HG02970 (cell line): Measurements from ENCODE around the gene ZNF814.
A peak's percentile ranks its signal among the peaks of the same experiment; 100 is the strongest.
"Not testable (repeated sequence)": the region's sequence is repeated elsewhere in the genome, so short reads cannot be mapped to it uniquely, and the experiment has no call there.

ENCODE experiments used
- ATAC-seq: cut with Tn5 transposase; IDR thresholded peaks from one replicate; pipeline ENCODE4 v1.9.1; 2021; ENCODE audit warnings: mild to moderate bottlenecking, moderate library complexity, moderate number of reproducible peaks; ENCODE audit not compliant: unreplicated experiment, low FRiP score

Gene ZNF814

DNA sequence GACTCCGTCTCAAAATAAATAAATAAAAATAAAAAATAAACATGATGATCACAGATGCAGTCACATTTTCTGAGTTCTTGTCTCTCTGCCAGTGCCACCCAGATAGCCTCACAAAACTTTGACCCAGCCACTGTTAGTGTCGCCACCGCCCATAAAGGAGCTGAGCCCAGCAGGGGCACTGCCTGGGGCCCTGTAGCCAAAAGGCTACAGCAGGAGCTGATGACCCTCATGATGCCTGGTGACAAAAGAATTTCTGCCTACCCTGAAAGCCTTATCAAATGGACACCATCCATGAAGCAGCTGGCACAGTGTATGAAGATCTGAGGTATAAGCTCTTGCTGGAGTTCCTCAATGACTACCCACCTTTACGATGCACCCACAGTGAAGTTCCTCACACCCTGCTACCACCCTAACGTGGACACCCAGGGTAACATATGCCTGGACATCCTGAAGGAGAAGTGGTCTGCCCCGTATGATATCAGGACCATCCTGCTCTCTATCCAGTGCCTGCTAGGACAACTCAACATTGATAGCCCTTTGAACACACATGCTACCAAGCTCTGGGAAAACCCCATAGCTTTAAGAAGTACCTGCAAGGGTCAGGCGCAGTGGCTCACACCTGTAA, 20.9 kb downstream of the ZNF814 start:
- ATAC-seq: no peak

DNA sequence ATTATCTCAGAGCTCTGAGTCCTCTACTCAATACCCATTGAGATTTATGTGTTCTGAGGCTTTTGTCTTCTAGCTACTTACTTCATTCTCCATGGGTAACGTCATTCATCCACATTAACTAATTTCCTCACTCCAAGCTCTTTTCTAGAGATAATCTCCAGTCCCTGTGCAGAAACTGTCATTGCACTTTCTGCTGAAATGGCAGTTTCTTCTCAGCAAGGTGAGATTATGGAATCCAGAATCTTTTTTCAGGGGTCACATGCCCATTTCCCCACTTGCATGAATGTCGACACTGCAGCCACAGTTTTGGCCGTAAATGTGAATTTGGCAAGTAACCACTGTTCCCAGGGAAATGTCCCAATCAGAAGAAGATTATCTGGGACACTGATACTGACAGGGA, 26.5 kb downstream of the ZNF814 start:
- not testable (repeated sequence) for ATAC-seq

DNA sequence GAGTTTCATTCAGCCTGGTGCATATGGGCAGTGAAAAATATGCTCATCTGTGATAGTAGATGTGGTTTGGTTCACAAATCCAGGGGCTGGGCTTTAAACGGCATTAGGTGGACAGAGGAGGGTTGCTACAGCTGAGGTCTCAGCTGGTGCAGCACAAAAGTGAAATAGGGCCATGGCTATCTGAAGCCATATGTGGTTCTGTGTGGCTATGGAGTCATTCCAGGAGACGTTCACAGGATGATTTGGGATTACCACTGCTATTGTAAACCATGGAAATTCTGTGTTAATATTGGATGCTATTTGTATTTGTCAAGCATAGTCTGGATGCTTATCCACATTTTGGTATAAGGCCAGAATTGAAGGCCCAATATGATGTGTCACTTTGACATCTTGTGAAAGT, 34.7 kb downstream of the ZNF814 start:
- not testable (repeated sequence) for ATAC-seq

DNA sequence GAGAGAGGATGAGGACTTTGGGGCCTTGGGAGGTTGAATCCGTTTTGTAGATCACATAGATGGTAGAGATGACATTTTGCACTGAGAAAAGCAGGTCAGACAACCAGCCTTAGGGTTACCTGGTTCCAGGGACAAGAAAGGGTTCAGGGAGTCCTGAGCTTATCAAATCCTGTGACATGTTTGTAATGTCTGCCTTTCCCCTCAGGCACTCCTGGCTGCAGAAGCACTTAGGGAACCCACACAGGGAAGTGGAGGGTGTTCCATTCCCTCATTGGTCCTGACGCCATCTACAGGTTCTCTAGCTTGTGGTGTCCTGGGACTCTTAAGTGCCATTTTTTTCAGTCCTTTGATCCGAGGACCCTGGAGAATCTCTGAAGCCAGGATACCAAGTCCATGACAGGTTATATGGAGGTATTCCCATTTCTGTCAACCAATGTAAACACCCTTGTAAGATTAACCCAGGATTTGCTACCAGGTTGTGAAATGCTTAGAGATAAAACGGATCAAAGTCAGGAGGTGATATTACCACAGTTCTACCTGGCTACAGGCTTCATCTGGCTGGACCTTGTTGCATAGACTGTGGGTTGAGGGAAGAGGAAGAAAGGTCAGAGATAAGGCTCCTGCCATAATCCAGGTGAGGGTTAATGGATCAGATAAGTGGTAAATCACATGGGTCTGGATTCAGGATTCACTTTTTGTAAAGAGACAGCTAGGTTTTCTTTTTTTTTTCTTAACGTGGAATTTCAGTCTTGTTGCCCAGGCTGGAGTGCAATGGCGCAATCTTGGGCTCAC, 36.8 kb downstream of the ZNF814 start:
- not testable (repeated sequence) for ATAC-seq

DNA sequence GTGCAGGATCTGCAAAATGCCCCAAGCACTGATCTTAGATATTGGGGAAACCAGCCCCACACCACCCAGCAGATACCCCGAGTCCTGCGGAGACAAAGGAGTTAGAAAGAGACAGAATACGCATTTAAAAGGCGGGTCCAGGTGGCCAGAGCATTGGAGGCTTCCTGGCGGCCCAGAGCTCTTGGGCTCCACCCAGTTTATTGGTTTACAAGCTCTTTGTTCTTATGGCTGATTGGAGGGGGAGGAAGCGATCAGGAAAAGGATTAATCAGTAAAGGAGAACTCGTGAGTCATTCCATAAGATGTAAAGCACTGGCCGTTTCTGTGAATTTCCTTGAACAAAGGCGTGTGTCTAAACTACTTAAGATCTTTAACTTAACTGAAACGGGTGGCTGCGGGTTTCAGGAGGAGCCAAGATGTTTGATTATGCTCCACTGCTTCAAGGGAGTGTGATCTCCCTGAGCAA, 38.3 kb downstream of the ZNF814 start:
- no peak for ATAC-seq

DNA sequence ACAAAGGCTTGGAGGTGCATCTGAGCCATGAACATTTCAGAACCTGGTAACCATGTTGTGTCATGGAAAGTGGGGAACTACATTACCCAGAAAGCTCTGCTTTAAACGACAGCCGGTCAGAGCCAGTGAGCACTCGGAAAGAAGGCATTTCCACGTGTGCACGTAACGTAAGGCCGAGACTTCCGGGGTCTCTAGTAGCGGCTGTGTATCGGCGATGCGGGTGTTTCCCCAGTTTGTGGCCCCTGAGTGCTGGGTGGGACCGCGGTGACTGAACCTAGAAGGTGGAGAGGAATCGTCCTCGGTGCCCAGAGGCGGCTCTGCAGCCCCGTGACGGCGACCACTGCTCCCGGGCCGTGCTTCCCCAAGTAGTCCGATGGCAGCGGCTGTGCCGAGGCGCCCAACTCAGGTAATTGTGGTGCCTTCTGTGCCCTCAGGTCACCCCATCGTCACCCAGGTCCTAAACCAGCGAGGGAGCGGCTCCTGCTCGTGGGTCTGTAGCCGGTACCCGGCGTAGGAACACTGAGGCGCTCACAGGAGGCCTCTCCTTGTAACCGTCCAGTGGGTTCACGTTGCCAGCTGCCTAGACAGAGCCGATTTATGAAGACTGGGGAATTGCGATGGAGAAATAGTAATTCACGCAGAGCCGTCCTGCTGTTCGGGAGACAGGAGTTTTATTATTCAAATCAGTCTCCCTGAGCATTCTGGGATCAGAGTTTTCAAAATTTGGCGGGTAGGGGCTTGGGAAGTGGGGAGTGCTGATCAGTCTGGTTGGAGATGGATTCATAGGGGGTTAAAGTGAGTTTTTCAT, 39.0 kb downstream of the ZNF814 start, which contains the start of gene ZNF587:
ZNF587 (plus strand) TSS at position 194 of the 808 bp plus-strand sequence; CDS start at position 374, 180 bp downstream.
- peak; percentile 92 for ATAC-seq

DNA sequence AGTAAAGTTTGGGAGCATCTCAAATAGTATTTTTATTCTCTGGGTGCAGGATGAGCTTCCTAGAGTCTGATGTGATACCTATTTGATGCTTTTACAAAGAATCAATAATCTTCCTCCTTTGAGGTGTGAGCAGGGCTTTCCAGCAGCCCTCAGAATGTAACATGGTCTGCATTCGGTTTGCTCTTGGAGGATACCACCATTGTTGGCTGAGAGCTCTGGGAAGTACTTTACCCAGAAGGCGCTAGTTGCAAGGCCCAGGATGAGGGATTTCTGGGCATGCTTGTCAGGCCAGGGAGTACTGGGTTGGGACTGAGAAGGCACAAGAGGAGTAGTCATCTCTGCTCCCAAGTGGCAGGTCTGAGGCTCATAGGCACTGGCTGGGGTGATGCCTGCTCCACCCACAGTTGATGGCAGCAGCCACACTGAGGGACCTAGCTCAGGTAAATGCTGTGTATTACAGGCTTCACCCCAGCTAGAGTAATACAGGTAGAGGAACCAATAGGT, 39.6 kb downstream of the ZNF814 start:
- ATAC-seq: peak; percentile 40

DNA sequence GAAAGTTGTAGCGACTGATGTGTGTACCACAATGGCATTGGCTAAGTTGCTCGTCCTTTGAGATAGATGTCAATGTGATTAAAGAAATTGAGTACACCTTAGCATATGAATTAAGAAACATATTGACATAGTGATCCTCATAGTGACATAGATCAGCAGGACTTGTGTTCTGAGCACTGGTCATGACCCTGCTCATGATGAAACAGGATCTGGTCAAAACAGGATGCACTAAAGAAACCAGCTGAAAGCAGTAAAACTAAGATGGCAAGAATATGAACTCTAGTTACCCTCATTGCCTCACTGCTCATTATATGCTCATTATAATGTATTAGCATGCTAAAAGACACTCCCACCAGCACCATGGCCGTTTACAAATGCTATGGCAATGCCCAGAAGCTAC, 41.7 kb downstream of the ZNF814 start:
- not testable (repeated sequence) for ATAC-seq

DNA sequence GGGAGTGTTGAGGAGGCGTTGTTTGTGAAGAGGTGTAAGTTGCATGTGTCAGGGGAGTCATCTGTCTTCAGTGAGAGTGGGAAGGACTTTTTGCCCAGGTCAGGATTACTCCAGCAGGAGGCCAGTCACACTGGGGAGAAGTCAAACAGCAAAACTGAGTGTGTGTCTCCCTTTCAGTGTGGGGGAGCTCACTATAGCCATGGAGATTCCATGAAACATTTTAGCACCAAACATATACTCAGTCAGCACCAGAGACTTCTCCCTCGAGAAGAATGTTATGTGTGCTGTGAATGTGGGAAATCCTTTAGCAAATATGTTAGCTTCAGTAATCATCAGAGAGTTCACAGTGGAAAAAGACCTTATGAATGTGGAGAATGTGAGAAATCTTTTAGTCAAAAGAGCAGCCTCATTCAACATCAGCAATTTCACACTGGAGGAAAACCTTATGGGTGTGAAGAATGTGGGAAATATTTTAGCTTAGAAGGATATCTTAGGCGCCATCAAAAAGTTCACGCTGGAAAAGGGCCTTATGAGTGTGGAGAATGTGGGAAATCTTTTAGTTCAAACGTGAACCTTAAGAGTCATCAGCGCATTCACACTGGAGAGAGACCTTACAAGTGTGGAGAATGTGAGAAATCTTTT, 47.6 kb downstream of the ZNF814 start:
- ATAC-seq: no peak

DNA sequence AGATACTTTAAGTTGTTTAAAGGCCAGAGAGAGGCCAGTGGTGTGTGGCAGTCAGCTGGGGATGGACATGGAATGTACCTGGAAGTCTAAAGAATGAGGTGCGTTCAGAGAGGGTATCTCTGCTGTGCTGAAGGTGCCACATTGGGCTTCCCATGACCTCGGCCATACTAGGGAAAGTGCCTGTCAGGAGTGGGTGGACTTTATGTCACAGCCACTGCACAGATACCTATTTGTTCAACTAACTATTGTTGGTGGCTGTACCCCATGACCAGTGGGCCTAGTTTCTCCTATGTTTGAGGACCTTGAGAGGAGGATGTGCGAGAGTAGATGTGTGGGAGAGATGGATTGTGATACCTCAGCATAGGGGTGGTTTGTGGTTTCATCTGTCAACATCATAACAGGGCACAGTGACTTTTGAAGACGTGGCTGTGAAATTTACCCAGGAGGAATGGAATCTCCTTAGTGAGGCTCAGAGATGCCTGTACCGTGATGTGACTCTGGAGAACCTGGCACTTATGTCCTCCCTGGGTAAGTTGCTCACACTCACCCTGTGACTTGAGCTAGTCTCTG, 50.1 kb downstream of the ZNF814 start:
- not testable (repeated sequence) for ATAC-seq

DNA sequence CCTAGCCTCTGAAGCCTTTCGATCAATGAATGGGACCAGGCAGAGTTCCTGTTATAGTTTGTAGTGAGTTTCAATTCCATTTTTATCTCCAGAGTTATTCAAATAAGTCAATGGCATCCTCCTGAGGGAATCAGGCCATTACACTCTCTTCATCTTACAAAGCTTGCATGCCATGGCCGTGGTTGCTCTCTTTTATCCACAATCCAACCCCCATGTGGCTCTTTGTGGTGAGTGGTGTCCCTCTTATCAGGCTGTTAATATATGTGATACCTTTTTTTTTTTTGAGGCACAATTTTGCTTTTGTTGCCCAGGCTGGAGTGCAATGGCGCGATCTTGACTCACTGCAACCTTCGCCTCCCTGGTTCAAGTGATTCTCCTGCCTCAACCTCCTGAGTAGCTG, 51.8 kb downstream of the ZNF814 start:
- ATAC-seq: not testable (repeated sequence)

DNA sequence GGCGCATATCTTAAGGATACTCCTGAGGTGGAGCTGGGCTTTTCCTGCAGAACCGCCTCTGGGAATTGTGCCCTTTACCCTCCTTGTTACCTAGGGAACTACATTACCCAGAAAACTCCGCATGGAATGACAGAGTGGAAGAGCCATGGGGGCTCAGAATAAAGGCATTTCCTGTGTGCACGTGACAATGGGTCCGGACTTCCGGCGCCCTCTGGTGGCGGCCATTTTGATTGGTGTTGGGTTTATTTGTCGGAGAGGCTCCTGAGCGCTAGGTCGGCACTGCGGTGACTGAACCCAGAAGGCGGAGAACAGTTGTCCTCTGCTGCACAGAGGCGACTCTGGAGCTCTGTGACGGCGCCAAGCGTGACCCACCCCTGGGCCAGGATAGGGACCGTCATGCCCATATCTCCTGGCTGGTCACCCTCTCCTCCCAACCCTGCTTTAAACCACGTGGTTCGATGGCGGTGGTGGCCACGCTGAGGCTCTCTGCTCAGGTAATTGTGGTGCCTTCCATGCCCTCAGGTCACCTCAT, 58.7 kb downstream of the ZNF814 start, which contains the start of gene ZNF587B:
ZNF587B (plus strand) TSS at position 229 of the 532 bp plus-strand sequence; CDS start at position 459, 230 bp downstream.
- no peak for ATAC-seq

DNA sequence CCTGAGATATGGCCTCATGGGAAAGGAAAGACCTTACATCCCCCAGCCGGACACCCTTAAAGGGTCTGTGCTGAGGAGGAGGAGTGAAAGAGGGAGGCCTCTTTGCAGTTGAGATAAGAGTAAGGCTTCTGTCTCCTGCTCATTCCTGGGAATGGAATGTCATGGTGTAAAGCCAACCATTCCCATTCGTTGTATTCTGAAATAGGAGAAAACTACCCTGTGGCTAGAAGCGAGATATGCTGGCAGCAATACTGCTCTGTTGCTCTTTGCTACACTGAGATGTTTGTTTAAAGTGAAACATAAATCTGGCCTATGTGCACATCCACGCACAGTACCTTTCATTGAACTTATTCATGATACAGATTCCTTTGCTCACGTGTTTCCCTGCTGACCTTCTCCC, 59.5 kb downstream of the ZNF814 start:
- no peak for ATAC-seq

DNA sequence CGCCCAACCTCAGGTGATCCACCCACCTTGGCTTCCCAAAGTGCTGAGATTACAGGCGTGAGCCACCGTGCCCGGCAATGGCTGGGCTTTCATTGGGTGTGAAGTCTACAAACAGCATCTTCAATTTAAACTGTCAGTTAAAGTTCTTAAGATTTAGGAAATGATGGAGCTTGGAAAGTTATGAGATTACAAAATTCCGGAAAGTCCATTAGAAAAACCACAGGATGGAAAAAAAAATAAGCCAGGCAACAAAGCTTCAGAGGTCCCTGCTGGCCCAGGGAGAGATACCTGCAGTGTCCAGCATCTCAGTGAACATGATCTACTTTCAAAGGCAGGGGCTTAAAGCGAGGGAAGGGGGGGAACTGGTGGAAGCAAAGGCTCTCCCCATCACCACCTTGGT, 63.3 kb downstream of the ZNF814 start:
- no peak for ATAC-seq

DNA sequence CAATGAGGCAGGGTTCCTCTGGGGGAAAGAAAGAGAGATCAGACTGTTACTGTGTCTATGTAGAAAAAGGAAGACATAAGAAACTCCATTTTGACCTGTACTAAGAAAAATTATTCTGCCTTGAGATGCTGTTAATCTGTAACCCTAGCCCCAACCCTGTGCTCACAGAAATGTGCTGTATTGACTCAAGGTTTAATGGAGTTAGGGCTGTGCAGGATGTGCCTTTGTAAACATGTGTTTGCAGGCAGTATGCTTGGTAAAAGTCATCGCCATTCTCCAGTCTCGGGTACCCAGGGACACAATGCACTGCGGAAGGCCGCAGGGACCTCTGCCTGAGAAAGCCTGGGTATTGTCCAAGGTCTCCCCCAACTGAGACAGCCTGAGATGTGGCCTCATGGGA, 65.2 kb downstream of the ZNF814 start:
- ATAC-seq: not testable (repeated sequence)

DNA sequence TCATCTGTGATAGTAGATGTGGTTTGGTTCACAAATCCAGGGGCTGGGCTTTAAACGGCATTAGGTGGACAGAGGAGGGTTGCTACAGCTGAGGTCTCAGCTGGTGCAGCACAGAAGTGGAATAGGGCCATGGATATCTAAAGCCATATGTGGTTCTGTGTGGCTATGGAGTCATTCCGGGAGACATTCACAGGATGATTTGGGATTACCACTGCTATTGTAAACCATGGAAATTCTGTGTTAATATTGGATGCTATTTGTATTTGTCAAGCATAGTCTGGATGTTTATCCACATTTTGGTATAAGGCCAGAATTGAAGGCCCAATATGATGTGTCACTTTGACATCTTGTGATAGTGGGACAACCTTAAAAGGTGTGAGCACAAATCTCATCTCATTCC, 65.7 kb downstream of the ZNF814 start:
- not testable (repeated sequence) for ATAC-seq

DNA sequence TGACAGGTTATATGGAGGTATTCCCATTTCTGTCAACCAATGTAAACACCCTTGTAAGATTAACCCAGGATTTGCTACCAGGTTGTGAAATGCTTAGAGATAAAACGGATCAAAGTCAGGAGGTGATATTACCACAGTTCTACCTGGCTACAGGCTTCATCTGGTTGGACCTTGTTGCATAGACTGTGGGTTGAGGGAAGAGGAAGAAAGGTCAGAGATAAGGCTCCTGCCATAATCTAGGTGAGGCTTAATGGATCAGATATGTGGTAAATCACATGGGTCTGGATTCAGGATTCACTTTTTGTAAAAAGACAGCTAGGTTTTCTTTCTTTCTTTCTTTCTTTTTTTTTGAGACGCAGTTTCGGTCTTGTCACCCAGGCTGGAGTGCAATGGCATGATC, 67.3 kb downstream of the ZNF814 start:
- ATAC-seq: not testable (repeated sequence)

DNA sequence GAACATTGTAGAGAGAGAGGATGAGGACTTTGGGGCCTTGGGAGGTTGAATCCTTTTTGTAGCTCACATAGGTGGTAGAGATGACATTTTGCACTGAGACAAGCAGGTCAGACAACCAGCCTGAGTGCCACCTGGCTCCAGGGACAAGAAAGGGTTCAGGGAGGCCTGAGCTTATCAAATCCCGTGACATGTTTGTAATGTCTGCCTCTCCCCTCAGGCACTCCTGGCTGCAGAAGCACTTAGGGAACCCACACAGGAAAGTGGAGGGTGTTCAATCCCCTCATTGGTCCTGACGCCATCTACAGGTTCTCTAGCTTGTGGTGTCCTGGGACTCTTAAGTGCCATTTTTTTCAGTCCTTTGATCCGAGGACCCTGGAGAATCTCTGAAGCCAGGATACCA, 67.7 kb downstream of the ZNF814 start:
- not testable (repeated sequence) for ATAC-seq

DNA sequence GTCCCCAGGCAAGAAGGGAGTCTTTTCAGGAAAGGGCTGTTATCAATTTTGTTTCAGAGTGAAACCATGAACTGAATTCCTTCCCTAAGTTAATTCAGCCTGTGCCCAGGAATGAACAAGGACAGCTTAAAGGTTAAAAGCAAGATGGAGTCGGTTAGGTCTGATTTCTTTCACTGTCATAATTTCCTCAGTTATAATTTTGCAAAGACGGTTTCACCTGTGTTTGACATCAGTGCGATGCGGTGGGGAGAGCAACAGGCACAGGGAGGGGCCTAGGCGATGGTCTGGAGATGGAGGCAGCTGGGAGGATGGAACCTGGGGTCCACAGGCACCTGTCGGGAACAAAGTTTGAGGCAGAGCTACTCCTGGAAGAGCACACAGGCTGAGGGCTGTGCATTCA, 68.2 kb downstream of the ZNF814 start:
- no peak for ATAC-seq
